Panc1 (cell line): ENCODE data around the gene CDH15. TPM values are rescaled to one million over a fixed set of nuclear protein-coding genes. Genes with fewer than 3 reads are reported as not detected.
"Not testable (repeated sequence)": the region's sequence is repeated elsewhere in the genome, so short reads cannot be mapped to it uniquely, and the experiment has no call there.

Experiments used
- ATAC-seq: fragments of 200-7000 bp; cut with Tn5 transposase; 2 replicates; pipeline ENCODE4 v1.9.1; 2020; ENCODE audit warnings: mild to moderate bottlenecking, moderate library complexity
- BruUV-seq: library from RNA; stranded (reverse); fragments of 400-500 nt; replicated peaks from 2 replicates; lab custom pipeline; 2021; lab: Mats Ljungman, UMichigan
- CTCF ChIA-PET: fragments of 300-600 bp; sonication (Branson Sonifier 250); formaldehyde crosslinking; loops from one replicate; lab custom pipeline; 2022; ENCODE audit warnings: antibody characterized with exemption; lab: Charles Lee
- POLR2A ChIA-PET: fragments of 300-600 bp; sonication (Branson Sonifier 250); formaldehyde crosslinking; loops from one replicate; lab custom pipeline; 2022; ENCODE audit warnings: antibody characterized with exemption; lab: Charles Lee
- DNase-seq: peaks from one replicate; pipeline ENCODE4 v3.0.0-alpha.2; 2010; ENCODE audit warnings: low read depth, low spot score
- H3K27ac ChIP-seq: 2 replicates; pipeline ENCODE4 v1.5.1; 2011; ENCODE audit warnings: mild to moderate bottlenecking, low read length, inconsistent platforms
- H3K27me3 ChIP-seq: fragments of 200-500 bp; sonication (Bioruptor generic); 2 replicates; pipeline ENCODE4 v1.6.0; 2014; ENCODE audit warnings: low read length, inconsistent platforms; ENCODE audit not compliant: control insufficient read depth, insufficient read depth
- H3K36me3 ChIP-seq: fragments of 200-500 bp; sonication (Bioruptor generic); 2 replicates; pipeline ENCODE4 v1.5.1; 2014; ENCODE audit warnings: inconsistent platforms, mild to moderate bottlenecking, low read length, moderate library complexity; ENCODE audit not compliant: control insufficient read depth, insufficient read depth
- H3K4me1 ChIP-seq: 2 replicates; pipeline ENCODE4 v1.5.1; 2011; ENCODE audit warnings: inconsistent platforms, mild to moderate bottlenecking, low read length, moderate library complexity; ENCODE audit not compliant: control insufficient read depth, insufficient read depth
- H3K4me3 ChIP-seq, 2 experiments: 2 replicates each; pipeline ENCODE4 v1.5.1; 2011 to 2012; ENCODE audit warnings: low read depth in 2 of 2, low read length in 2 of 2, mild to moderate bottlenecking in 2 of 2, inconsistent platforms in 1 of 2, moderate library complexity in 1 of 2
- H3K9me3 ChIP-seq: fragments of 200-500 bp; sonication (Bioruptor generic); 2 replicates; pipeline ENCODE4 v1.5.1; 2014; ENCODE audit warnings: low read depth, mild to moderate bottlenecking, inconsistent platforms, low read length, moderate library complexity; ENCODE audit not compliant: control insufficient read depth, insufficient read depth
- POLR2AphosphoS5 ChIP-seq: IDR thresholded peaks from 2 replicates; pipeline ENCODE4 v1.6.1; 2012; ENCODE audit warnings: mild to moderate bottlenecking, low read depth, low read length, moderate library complexity
- SIN3A ChIP-seq: IDR thresholded peaks from 2 replicates; pipeline ENCODE4 v1.6.1; 2012; ENCODE audit warnings: low read depth, mild to moderate bottlenecking, low read length, moderate library complexity, borderline replicate concordance; ENCODE audit not compliant: insufficient read depth
- TCF7L2 ChIP-seq: IDR thresholded peaks from 2 replicates; pipeline ENCODE4 v1.6.1; 2011; ENCODE audit warnings: mild to moderate bottlenecking, low read depth, low read length, inconsistent platforms
- in situ Hi-C: cut with HindIII; loops from 2 replicates; pipeline ENCODE4 v1.10.0; 2016; ENCODE audit warnings: low sequenced_read_pairs, low pct_unique_long_range_greater_than_20kb
- intact Hi-C: fragments of 100-400 bp; cut with micrococcal nuclease; formaldehyde crosslinking; loops from one replicate; pipeline ENCODE4 v1.10.0; 2022; ENCODE audit not compliant: unreplicated experiment
- total RNA-seq: library from RNA; stranded (reverse); gene quantifications from one replicate; pipeline ENCODE4 v1.2.1, GENCODE V29; 2021; ENCODE audit not compliant: unreplicated experiment
- TF ChIP-seq, protein P1 (sequence below): fragments of 450-650 bp; IDR thresholded peaks from 2 replicates; pipeline ENCODE4 v1.5.1; 2017; ENCODE audit warnings: mild to moderate bottlenecking
- TF ChIP-seq, protein P2 (sequence below), 2 experiments: IDR thresholded peaks; 2 replicates each; pipeline ENCODE4 v1.6.1; 2011 to 2012; ENCODE audit warnings: low read depth in 2 of 2, control low read depth in 1 of 2, low read length in 1 of 2, mild to moderate bottlenecking in 1 of 2, moderate library complexity in 1 of 2; ENCODE audit not compliant: insufficient read depth in 1 of 2

Gene CDH15
- total RNA-seq, 1 experiment from 2014 or later: 0.51 TPM

DNA sequence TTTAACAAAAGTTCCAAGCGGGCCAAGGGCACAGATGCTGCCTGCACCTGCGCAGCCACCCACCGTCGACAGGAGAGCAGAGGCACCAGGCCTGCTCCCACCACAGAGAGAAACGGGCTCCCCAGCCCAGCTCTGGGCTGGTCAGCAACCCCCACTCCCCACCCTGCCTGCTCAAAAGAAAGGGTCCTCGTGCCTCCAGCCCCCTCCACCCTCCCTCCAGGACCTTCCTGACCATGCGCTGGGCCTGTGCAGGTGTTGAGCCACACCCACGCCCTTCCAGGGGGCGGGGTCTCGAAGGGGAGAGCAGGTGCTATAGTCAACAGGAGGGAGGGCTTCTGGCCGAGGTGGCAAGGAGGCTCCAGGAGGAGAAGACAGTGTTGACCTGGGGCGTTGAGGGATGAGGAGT is 71.2 kb downstream of the CDH15 start:
- no TSS peak for BruUV-seq
- POLR2A ChIA-PET: no interaction called here
- no peak for ATAC-seq

GRCh38 chr16:89243664-89244063 is 72.1 kb downstream of the CDH15 start:
- POLR2A ChIA-PET: no interaction called here
- peaks cover 6% of the 10 kb centered on the region; the same call in 1 of the 2 replicates for H3K36me3 ChIP-seq
- no peak overlapping the region for H3K4me3 ChIP-seq
- TF ChIP-seq SIN3A: no peak
- TF ChIP-seq POLR2AphosphoS5: no peak
- TF ChIP-seq, protein P1, sequence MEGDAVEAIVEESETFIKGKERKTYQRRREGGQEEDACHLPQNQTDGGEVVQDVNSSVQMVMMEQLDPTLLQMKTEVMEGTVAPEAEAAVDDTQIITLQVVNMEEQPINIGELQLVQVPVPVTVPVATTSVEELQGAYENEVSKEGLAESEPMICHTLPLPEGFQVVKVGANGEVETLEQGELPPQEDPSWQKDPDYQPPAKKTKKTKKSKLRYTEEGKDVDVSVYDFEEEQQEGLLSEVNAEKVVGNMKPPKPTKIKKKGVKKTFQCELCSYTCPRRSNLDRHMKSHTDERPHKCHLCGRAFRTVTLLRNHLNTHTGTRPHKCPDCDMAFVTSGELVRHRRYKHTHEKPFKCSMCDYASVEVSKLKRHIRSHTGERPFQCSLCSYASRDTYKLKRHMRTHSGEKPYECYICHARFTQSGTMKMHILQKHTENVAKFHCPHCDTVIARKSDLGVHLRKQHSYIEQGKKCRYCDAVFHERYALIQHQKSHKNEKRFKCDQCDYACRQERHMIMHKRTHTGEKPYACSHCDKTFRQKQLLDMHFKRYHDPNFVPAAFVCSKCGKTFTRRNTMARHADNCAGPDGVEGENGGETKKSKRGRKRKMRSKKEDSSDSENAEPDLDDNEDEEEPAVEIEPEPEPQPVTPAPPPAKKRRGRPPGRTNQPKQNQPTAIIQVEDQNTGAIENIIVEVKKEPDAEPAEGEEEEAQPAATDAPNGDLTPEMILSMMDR: no peak
- no peak for TF ChIP-seq TCF7L2
- TF ChIP-seq, protein P2, sequence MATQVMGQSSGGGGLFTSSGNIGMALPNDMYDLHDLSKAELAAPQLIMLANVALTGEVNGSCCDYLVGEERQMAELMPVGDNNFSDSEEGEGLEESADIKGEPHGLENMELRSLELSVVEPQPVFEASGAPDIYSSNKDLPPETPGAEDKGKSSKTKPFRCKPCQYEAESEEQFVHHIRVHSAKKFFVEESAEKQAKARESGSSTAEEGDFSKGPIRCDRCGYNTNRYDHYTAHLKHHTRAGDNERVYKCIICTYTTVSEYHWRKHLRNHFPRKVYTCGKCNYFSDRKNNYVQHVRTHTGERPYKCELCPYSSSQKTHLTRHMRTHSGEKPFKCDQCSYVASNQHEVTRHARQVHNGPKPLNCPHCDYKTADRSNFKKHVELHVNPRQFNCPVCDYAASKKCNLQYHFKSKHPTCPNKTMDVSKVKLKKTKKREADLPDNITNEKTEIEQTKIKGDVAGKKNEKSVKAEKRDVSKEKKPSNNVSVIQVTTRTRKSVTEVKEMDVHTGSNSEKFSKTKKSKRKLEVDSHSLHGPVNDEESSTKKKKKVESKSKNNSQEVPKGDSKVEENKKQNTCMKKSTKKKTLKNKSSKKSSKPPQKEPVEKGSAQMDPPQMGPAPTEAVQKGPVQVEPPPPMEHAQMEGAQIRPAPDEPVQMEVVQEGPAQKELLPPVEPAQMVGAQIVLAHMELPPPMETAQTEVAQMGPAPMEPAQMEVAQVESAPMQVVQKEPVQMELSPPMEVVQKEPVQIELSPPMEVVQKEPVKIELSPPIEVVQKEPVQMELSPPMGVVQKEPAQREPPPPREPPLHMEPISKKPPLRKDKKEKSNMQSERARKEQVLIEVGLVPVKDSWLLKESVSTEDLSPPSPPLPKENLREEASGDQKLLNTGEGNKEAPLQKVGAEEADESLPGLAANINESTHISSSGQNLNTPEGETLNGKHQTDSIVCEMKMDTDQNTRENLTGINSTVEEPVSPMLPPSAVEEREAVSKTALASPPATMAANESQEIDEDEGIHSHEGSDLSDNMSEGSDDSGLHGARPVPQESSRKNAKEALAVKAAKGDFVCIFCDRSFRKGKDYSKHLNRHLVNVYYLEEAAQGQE (IDR thresholded peaks at IDR 0.05; ENCODE audit: insufficient read depth in 1 of 2, low read depth in 2 of 2, low read length in 1 of 2): no peak
- H3K27me3 ChIP-seq: no peaks in the 10 kb centered on the region
- no peaks in the 10 kb centered on the region for H3K4me1 ChIP-seq
- CTCF ChIA-PET: no interaction called here
- peaks cover 3% of the 10 kb centered on the region; the same call in 1 of the 2 replicates for H3K9me3 ChIP-seq
- H3K27ac ChIP-seq: no peak overlapping the region
- BruUV-seq: TSS peak; percentile 58
- in situ Hi-C loops: no loop called here
- ATAC-seq (no peak), DNase-seq (no peak)
- intact Hi-C loops: no loop called here

More for the DNA sequence above, 71.2 kb downstream of the CDH15 start:
- intact Hi-C loops: no loop called here
- Histone ChIP-seq H3K36me3 (peaks cover 6% of the 10 kb centered on the region; the same call in 1 of the 2 replicates), H3K27me3 (no peaks in the 10 kb centered on the region), H3K4me1 (no peaks in the 10 kb centered on the region), H3K9me3 (peaks cover 3% of the 10 kb centered on the region; the same call in 1 of the 2 replicates), H3K4me3 (no peak overlapping the region), H3K27ac (no peak overlapping the region)
- in situ Hi-C loops: no loop called here
- CTCF ChIA-PET: no interaction called here
- TF ChIP-seq, protein P2 (IDR thresholded peaks at IDR 0.05; ENCODE audit: insufficient read depth in 1 of 2, low read depth in 2 of 2, low read length in 1 of 2): no peak
- TF ChIP-seq SIN3A (no peak), TCF7L2 (no peak), POLR2AphosphoS5 (no peak)
- TF ChIP-seq, protein P1: no peak
- DNase-seq: no peak

DNA sequence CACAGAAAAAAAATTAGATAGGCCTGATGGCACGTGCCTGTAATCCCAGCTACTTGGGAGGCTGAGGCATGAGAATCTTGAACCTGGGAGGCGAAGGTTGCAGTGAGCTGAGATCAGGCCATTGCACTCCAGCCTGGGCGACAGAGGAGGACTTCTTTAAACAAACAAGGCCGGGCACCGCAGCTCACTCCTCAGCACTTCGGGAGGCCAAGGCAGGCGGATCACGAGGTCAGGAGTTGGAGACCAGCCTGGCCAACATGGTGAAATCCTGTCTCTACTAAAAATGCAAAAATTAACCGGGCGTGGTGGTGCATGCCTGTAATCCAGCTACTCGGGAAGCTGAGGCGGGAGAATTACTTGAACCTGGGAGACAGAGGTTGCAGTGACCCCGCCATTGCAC is 72.7 kb downstream of the CDH15 start:
- H3K4me3 ChIP-seq, ATAC-seq, POLR2A ChIA-PET, BruUV-seq, CTCF ChIA-PET, H3K9me3 ChIP-seq, H3K27ac ChIP-seq, in situ Hi-C loops, intact Hi-C loops, H3K36me3 ChIP-seq, H3K4me1 ChIP-seq, DNase-seq, H3K27me3 ChIP-seq: not testable (repeated sequence)
